GM12892 (cell line): Measurements from ENCODE around the gene NAE1.

ENCODE experiments used
- POLR2A ChIP-seq: IDR thresholded peaks from 2 replicates; pipeline ENCODE4 v1.6.1; 2011; ENCODE audit warnings: low read depth, low read length, control low read depth
- TAF1 ChIP-seq: IDR thresholded peaks from 2 replicates; pipeline ENCODE4 v1.6.1; 2011; ENCODE audit warnings: low read depth, mild to moderate bottlenecking, control low read depth, low read length, borderline replicate concordance

GRCh38 chr16:66840883-66841282 lies 10.1 kb upstream of the NAE1 start:
- TF ChIP-seq POLR2A (no peak), TAF1 (no peak)
